A549 (cell line): ENCODE measurements around the gene RNF41. TPM values are rescaled to one million over a fixed set of nuclear protein-coding genes. Genes with fewer than 3 reads are reported as not detected.
A peak's percentile ranks its signal among the peaks of the same experiment; 100 is the strongest.
"Not testable (repeated sequence)": the region's sequence is repeated elsewhere in the genome, so short reads cannot be mapped to it uniquely, and the experiment has no call there.

ENCODE experiments used
- ATAC-seq, 2 experiments: fragments of 200-7000 bp in 1 of 2; fragments of >200 bp in 1 of 2; cut with Nextera tagmentation in 1 of 2; cut with Tn5 transposase in 1 of 2; 3 replicates each; pipeline versions ENCODE4 v1.8.0 to v1.9.1; 2018 to 2020; ENCODE audit warnings: mild to moderate bottlenecking in 1 of 2, moderate library complexity in 1 of 2
- CTCF ChIA-PET: fragments of 300-600 bp; sonication (Branson Sonifier 250); formaldehyde crosslinking; extraction: SDS; loops from one replicate; lab custom pipeline; 2021; ENCODE audit warnings: antibody characterized with exemption, inconsistent platforms; lab: Yijun Ruan, JAX
- POLR2A ChIA-PET: fragments of 350-600 bp; formaldehyde crosslinking; extraction: SDS; loops from one replicate; lab custom pipeline; 2021; ENCODE audit warnings: antibody characterized with exemption, inconsistent platforms; lab: Yijun Ruan, JAX
- DNase-seq, 2 experiments: peaks; one replicate each; pipeline versions ENCODE4 v3.0.0 to v3.0.0-alpha.2; 2011 to 2016; ENCODE audit warnings: low read depth in 1 of 2, low spot score in 1 of 2
- FAIRE-seq: peaks from 2 replicates; lab custom pipeline; 2011; peaks lifted over from hg19 to GRCh38; lab: Jason Lieb, UNC
- H3K27ac ChIP-seq, 2 experiments: fragments of >200 bp; sonication (Bioruptor Twin); formaldehyde crosslinking; 3 replicates each; pipeline ENCODE4 v1.5.1; 2016 to 2017
- H3K4me1 ChIP-seq: fragments of >200 bp; sonication (Bioruptor Twin); formaldehyde crosslinking; 3 replicates; pipeline ENCODE4 v1.6.1; 2016
- H3K4me2 ChIP-seq: fragments of >200 bp; sonication (Bioruptor Twin); formaldehyde crosslinking; 3 replicates; pipeline ENCODE4 v1.6.1; 2016
- H3K4me3 ChIP-seq: fragments of >200 bp; sonication (Bioruptor Twin); formaldehyde crosslinking; 3 replicates; pipeline ENCODE4 v1.5.1; 2016
- H3K9me3 ChIP-seq: fragments of >200 bp; sonication (Bioruptor Twin); formaldehyde crosslinking; 3 replicates; pipeline ENCODE4 v1.6.1; 2016
- BCL3 ChIP-seq: fragments of >200 bp; sonication (Bioruptor Twin); formaldehyde crosslinking; IDR thresholded peaks from 3 replicates; pipeline ENCODE4 v1.6.1; 2016
- CHD4 ChIP-seq: fragments of 200-600 bp; sonication (generic); IDR thresholded peaks from 2 replicates; pipeline ENCODE4 v1.6.1; 2016; ENCODE audit warnings: antibody characterized with exemption, mild to moderate bottlenecking, borderline replicate concordance
- EHF ChIP-seq: fragments of 250-450 bp; sonication (Bioruptor Pico); IDR thresholded peaks from 2 replicates; pipeline ENCODE4 v1.5.0; 2020; ENCODE audit warnings: mild to moderate bottlenecking
- EP300 ChIP-seq, 2 experiments: fragments of >200 bp; sonication (Bioruptor Twin); formaldehyde crosslinking; IDR thresholded peaks; 2 replicates in 1 of 2; 3 replicates in 1 of 2; pipeline ENCODE4 v1.6.1; 2016 to 2017
- FOSL2 ChIP-seq, 2 experiments: fragments of 450-650 bp in 1 of 2; fragments of >200 bp in 1 of 2; sonication (Bioruptor Twin) in 1 of 2; formaldehyde crosslinking; IDR thresholded peaks; 2 replicates each; pipeline versions ENCODE4 v1.5.0 to v1.6.1; 2016 to 2020; ENCODE audit warnings: mild to moderate bottlenecking in 1 of 2, moderate library complexity in 1 of 2
- GATA3 ChIP-seq: IDR thresholded peaks from 2 replicates; pipeline ENCODE4 v1.6.1; 2012; ENCODE audit warnings: borderline replicate concordance
- HMGXB4 ChIP-seq: fragments of 250-450 bp; sonication (Bioruptor Pico); IDR thresholded peaks from 2 replicates; pipeline ENCODE4 v1.5.0; 2021; ENCODE audit warnings: mild to moderate bottlenecking, moderate library complexity, borderline replicate concordance
- MAX ChIP-seq: IDR thresholded peaks from 2 replicates; pipeline ENCODE4 v1.6.1; 2012
- PBX3 ChIP-seq: IDR thresholded peaks from 2 replicates; pipeline ENCODE4 v1.6.1; 2012
- RFX5 ChIP-seq: fragments of 450-650 bp; IDR thresholded peaks from 2 replicates; pipeline ENCODE4 v1.7.1; 2014; ENCODE audit warnings: antibody characterized with exemption, mild to moderate bottlenecking, moderate library complexity
- USF2 ChIP-seq: fragments of 450-650 bp; IDR thresholded peaks from 2 replicates; pipeline ENCODE4 v1.6.1; 2014; ENCODE audit warnings: antibody characterized with exemption
- WGBS: methylation state at CpG from one replicate; pipeline ENCODE4 v1.1.6; 2017; ENCODE audit errors: missing lambda C conversion rate; 5-methylcytosine and 5-hydroxymethylcytosine counted together
- polyA plus RNA-seq, 4 experiments: library from polyadenylated mRNA; depleted of rRNA in 3 of 4; stranded (reverse); fragments of >200 nt; fragmentation: RNase III in 1 of 4; extraction: RNeasy Plus Mini Kit Qiagen cat#74134 plus additional on column Dnase treatment in 1 of 4; gene quantifications; 2 replicates in 3 of 4; 3 replicates in 1 of 4; pipeline ENCODE4 v1.2.3, GENCODE V29; 2011 to 2017

The RNF41 gene
- polyA plus RNA-seq, 2 of the 4 experiments (the other 2 are of a cell fraction), result 21.7 to 47.8 TPM

- TF ChIP-seq RFX5 (no peak), MAX (peak; percentile 45), BCL3 (no peak), USF2 (no peak), HMGXB4 (CRISPR knock-in tag) (no peak)
These were observed 64.3 kb downstream of the RNF41 start (continued) for GRCh38 chr12:56157201-56158028.

- CTCF ChIA-PET, result interaction anchor here (0.6 to 10.2 kb wide), 9 partner anchors 12 to 492 kb away, joined by 3 to 98 read pairs (median 3); partner anchors contain the start of genes ERBB3, ESYT1 and ZC3H10
- POLR2A ChIA-PET, FAIRE-seq, H3K4me3 ChIP-seq, DNase-seq, ATAC-seq, H3K9me3 ChIP-seq: not testable (repeated sequence)
- peak overlapping the region; percentile 94 for H3K4me2 ChIP-seq
- H3K27ac ChIP-seq, result peak overlapping the region; percentile 90 to 97
- H3K4me1 ChIP-seq, result peaks cover 38% of the 10 kb centered on the region
- 95% methylated on average over 21 of the region's 21 CpGs for WGBS
These were observed 65.1 kb downstream of the RNF41 start for GRCh38 chr12:56156464-56157200.

GRCh38 chr12:56155256-56155845, 66.4 kb downstream of the RNF41 start:
- FAIRE-seq, result no peak
- POLR2A ChIA-PET, result no interaction called here
- no peak for DNase-seq
- CTCF ChIA-PET, result interaction anchor here (1.8 to 10.2 kb wide), 4 partner anchors 11 to 36 kb away, joined by 5 to 98 read pairs (median 26); partner anchors contain the start of genes ESYT1, SMARCC2 and ZC3H10
- H3K9me3 ChIP-seq, result no peaks in the 10 kb centered on the region
- TF ChIP-seq PBX3 (no peak), EP300 (IDR thresholded peaks at IDR 0.05) (no peak), GATA3 (no peak), CHD4 (no peak), FOSL2 (IDR thresholded peaks at IDR 0.05) (no peak), FOSL2 (CRISPR knock-in tag; IDR thresholded peaks at IDR 0.05) (no peak)
- TF ChIP-seq, all 56 proteins: peak for 0
- no peak for ATAC-seq
- WGBS, result 83% methylated on average over 11 of the region's 11 CpGs
- no peak overlapping the region for H3K4me2 ChIP-seq
- no peak overlapping the region for H3K4me3 ChIP-seq
- H3K27ac ChIP-seq, result no peak overlapping the region
- H3K4me1 ChIP-seq, result peaks cover 30% of the 10 kb centered on the region

- FAIRE-seq, result no peak
- H3K4me2 ChIP-seq, result no peak overlapping the region
- no peak for DNase-seq
- ATAC-seq, result no peak
- H3K4me1 ChIP-seq, result peaks cover 24% of the 10 kb centered on the region
- H3K27ac ChIP-seq, result no peak overlapping the region
- H3K4me3 ChIP-seq, result no peak overlapping the region
- POLR2A ChIA-PET, result no interaction called here
- CTCF ChIA-PET, result interaction anchor here (1.3 to 10.2 kb wide), 5 partner anchors 11 to 35 kb away, joined by 4 to 98 read pairs (median 19); partner anchors contain the start of genes ESYT1, SMARCC2 and ZC3H10
- no peaks in the 10 kb centered on the region for H3K9me3 ChIP-seq
- WGBS, result 93% methylated on average over 5 of the region's 5 CpGs
- TF ChIP-seq MAX, result no peak
- no peak for TF ChIP-seq EHF (CRISPR knock-in tag)
These were observed 66.9 kb downstream of the RNF41 start for GRCh38 chr12:56154818-56155217.
